ENCODE results near the gene BLMH.

The BLMH gene

DNA sequence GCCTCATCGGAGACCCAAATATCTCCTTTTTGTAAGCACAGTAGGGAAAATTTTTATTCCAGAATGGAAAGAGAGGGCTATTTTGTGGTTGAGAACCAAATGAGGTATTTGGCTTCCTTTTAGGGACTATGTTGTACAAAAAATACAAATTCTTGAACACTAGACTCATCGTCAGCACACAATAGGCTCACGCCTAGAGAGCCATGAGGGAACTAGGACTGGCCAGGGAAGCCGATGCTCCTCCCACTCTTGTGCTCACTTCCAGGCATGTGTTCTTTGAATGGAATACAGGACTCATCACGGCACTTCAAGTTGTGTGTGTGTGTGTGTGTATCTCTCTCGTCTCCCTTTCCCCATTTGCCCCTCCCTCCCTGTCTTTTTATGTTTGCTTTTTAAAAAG lies 17.8 kb upstream of the BLMH start:
- DNase-seq (ENCODE audit: extremely low read depth in 1 of 2, low read depth in 1 of 2) = no peak

DNA sequence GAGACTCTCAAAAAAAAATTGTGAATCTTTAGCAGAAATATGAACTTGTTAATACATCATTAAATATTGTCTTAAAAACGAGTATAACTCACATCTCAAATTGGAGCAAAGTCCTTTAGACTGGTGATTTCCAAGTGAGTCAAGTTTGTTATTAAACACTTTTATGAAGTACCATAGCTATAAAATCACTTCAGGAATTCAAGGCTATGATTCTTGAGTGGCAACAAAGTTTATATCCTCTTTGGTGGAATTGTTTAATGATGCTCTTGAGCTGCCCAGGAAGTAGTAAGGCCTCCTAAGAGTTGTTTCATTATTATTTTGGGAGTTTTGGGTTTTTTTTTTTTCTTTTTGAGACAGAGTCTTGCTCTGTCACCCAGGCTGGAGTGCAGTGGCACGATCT lies 16.7 kb upstream of the BLMH start:
- no peak for DNase-seq (ENCODE audit: extremely low read depth in 1 of 2, low read depth in 1 of 2)

DNA sequence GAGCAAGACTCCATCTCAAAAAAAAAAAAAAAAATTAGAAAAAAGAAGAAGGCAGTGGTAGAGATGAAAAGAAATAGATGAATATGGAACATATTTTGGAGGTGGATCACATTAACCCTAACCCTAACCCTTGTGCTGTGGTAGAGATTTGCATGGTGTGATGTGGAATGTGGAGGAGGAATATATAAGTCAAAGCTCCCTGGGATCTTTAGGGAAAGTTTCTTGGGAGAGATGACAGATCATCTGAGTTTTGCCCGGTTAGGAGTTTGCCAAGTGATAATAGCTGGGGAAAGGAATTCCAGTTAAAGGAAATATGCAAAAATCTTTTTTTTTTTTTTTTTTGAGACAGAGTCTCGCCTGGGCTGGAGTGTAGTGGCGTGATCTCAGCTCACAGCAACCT lies 13.0 kb upstream of the BLMH start:
- no peak for DNase-seq (ENCODE audit: extremely low read depth in 1 of 2, low read depth in 1 of 2)

DNA sequence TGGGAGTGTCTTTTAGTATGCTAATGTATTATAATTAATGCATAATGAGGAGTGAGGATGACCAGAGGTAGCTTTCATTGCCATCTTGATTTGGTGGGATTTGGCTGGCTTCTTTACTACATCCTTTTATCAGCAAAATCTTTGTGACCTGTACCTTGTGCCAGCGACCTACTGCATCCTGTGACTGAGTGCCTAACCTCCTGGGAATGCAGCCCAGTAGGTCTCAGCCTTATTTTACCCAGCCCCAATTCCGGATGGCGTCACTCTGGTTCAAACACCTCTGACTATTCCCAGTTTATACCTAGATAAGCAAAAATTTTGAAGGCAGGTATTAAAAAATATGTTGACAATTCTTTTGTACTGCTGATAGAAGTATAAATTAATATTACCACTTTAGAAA lies 10.5 kb upstream of the BLMH start:
- DNase-seq (ENCODE audit: extremely low read depth in 1 of 2, low read depth in 1 of 2) = no peak

DNA sequence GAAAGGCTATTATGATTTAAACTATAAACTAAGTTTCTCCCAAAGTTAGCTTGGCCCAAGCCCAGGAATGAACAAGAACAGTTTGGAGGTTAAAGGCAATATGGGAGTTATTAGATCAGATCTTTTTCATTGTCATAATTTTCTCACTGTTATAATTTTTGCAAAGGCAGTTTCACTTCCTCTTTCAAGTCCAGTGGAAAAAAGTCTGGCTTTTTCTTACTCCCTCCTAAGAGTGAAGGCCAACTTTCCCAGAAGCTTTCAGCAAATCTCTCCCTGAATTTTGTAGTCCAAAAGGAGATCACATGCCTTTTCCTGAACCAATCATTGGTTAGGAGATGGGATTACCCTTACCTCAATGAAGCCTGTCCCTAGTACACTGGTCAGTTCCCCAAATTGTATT lies 9.1 kb upstream of the BLMH start:
- no peak for DNase-seq (ENCODE audit: extremely low read depth in 1 of 2, low read depth in 1 of 2)

DNA sequence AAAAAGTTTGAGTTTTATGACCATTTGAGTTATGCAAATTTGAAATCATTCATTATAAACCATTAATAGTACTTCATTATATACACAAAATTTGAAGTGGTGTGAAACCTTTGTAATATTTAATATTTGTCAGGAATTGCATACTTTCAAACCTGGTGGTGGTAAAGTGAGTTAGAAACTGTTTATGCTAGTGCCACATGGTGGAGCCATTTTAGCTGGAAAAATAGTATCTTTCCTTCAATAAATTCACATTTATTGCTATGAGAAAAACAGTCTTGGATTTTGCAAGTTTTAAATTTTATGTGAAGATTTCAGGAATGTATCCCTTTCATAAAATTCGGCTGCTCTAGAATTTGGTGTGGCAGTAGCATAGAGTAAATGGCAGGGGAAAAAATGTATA lies 7.3 kb upstream of the BLMH start:
- DNase-seq (ENCODE audit: extremely low read depth in 1 of 2, low read depth in 1 of 2) = no peak

DNA sequence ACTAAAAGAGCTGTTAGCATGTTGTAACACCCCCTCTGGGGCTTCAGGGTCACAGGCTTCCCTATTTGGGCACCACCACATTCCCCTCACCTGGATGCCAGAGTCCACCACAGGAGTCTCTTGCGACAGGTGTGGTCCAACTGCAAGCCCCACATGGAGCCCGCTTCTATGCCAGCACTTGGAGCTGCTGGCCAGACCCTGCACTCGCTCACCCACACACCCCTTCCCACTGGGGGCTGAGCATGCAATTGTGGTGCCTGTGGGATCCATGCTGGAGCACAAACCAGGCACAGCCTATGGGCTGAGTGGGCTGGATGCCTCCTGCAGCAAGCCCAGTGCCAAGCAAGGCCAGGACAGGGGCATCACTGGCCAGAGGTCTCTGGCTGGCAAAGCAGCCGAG lies 6.0 kb upstream of the BLMH start:
- DNase-seq (ENCODE audit: extremely low read depth in 1 of 2, low read depth in 1 of 2) = no peak

DNA sequence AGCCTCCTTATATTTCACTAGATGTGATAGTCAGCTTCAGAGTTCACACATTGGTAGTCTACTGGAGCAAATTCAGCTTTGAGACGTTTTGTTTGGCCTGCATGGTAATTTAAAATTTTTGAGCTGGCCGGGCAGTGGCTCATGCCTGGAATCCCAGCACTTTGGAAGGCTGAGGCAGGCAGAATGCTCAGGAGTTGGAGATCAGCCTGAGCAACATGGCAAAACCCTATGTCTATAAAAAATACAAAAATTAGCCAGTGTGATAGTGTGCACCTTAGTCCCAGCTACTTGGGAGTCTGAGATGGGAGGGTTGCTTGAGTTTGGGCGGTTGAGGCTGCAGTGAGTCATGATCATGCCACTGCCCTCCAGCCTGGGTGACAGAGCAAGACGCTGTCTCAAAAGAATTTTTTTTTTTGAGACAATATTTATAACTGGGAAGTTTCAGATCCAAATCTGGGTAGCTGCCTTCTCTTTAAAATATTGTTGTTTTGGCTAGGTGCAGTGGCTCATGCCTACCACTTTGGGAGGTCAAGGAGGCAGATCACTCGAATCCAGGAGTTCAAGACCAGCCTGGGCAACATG lies 4.8 kb upstream of the BLMH start:
- DNase-seq (ENCODE audit: extremely low read depth in 1 of 2, low read depth in 1 of 2) = no peak

DNA sequence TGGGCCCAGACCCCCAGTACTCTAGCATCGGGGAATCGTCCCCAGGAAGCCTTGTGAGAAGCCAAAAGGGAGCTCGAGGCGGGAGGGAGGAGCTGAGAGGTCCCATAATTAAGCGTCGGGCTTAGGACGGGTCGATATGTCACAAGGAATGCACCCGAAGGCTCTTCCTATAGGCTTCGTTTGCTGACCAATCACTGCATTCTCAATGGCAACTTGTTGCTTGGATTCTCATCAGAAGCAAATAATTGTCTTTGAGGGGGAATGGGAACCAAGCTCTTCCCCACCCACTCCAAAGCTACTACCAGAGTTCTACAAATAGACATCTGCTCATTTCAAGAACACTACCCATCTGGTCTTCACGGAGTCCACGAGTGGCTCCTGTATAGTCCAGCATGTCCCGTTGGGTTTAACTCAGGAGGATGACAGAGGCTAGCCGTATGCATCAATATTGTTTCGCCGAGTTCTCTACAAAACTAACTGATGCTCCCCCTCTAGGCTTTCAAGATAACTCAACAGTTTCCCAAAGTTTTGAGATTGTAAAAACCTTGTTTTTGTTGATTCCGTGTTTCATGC lies 628 bp upstream of the BLMH start:
- no peak for DNase-seq (ENCODE audit: extremely low read depth in 1 of 2, low read depth in 1 of 2)

DNA sequence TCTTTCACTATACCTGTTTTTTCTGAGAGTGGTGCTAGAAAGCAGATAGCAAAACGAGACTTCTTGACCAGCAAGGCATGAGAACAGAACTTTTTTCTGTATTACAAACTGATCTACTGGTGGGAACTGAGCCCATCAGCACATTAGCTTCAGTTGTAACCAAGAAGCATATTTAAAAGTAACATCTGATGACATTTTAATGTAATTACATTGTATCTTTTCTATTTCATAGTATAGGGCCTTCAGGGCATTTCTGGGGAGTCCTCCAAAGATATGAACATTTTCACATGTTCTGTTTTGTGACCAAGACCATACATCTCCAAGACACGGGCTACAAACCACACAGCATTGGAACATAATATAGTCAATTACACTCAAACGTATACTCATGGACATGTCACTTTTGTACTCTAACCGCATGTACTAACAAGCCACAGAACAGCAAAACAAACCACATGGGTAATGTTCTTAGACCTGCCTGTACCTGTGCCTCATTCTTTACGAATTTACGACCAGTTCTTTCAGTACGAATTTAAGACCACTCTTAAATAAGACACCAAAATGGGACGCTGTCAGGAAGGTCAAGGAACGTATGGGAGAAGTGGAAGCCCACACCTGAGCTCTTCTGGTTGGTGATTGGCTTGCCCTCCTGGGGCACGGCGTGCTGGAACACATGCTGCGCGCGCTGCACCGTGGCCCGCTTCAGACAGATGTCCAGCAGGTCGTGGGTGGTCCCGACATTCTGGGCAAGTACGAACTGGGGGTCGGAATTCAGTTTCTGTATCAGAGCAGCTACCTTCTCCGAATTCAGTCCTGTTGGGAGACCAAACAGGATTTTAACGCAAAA lies 825 bp downstream of the BLMH start:
- no peak for DNase-seq (ENCODE audit: extremely low read depth in 1 of 2, low read depth in 1 of 2)

DNA sequence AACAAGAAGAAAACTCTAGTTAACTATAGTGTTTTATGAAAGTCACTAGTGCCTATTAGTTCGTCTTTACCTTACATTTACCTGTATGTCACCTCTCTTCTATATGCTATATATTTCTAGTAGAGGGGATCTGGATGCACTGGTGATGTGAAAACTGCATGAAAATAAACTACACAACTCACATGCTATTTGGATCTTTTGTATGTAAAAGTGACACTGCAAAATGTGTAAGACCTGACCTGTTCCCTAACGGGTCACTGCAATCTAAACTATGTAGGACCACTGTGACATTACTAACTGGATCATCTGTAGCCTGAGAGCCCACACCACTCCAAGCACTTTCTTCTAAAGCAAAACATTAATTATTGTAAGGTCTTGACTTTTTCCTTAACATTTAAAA lies 1.7 kb downstream of the BLMH start:
- no peak for DNase-seq (ENCODE audit: extremely low read depth in 1 of 2, low read depth in 1 of 2)

DNA sequence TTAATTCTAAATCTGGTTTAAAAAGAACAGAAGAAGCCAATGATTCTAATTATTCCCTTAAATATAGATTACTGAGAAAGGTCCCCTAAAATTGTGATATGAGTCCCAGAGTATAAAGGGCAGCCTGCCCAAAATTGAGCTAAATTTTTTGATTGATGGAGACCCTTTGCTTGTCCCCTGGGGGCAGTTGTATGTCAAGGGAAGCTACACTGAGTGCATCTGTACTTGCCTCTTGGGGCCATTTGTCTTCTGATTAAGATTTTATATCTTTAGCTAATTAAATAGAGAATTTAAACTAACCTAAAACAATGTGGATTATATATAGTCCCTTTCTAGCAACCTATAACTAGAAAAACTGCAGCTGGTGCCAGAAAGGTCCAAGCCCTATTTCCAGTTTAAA lies 12.6 kb downstream of the BLMH start:
- DNase-seq (ENCODE audit: extremely low read depth in 1 of 2, low read depth in 1 of 2) = no peak

DNA sequence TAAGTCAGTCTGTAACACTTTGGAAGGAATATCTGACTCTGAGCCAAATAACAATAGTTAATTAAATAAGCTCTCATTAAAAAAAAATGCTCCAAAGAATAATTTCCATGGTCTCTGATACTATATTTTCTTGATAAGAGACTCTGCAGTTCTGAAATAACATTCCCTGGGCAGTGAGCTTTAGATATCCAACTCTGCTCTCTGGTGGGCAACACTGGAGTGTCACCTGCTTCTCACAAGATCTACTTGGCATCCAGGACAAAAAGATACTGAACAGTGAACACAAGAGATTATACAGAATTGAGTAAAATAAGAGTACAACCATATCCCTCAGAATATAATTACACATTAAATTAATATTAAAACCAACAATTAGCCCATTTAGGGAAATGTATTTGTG lies 13.7 kb downstream of the BLMH start:
- DNase-seq (ENCODE audit: extremely low read depth in 1 of 2, low read depth in 1 of 2) = no peak

DNA sequence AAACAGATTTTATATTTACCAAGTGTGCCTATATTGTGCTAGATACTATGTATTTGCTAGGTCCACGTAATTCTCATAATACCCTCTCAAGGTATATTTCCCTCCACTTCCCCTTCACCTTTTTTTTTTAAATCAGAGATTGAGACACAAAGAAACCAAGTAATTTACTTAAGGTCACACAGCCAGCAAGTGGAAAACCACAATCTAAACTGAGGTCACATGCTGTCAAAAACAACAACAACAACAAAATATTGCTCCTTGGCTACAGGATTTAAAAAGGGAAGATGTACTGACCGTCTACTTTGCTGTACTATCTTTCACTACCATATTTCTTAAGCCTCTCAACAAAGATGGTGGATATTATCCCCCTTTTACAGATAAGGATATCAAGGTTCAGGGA lies 15.8 kb downstream of the BLMH start:
- no peak for DNase-seq (ENCODE audit: extremely low read depth in 1 of 2, low read depth in 1 of 2)

DNA sequence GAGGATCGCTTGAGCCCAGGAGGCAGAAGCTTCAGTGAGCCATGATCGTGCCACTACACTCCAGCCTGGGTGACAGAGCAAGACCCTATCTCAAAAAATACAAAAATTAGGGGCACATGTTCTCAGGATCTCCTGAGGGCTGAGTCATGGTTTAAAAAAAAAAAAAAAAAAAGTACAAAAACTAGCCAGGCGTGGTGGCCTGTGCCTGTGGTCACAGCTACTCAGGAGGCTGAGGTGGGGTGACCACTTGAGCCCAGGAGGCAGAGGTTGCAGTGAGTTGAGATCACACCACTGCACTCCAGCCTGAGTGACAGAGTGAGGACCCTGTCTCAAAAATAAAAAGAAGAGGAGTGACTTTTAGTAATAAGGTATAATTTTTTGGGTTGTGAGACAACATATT lies 16.9 kb downstream of the BLMH start:
- no peak for DNase-seq (ENCODE audit: extremely low read depth in 1 of 2, low read depth in 1 of 2)

DNA sequence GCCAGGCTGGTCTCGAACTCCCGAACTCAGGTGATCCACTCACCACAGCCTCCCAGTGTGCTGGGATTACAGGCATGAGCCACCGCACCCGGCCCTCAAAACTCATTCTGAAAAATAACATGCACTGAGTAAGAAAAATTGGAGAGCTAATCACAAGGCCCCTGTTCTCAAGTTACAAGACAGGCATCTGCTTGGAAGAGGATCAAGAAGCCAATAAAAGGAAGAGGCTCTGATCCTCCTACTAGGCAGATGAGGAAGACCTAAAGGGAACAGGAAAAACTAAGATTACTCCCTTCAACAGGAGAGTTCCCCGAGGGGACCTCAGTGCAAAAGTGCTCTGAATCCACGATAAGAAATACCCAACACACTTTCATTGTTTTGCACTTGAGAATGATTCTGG lies 18.4 kb downstream of the BLMH start:
- no peak for DNase-seq (ENCODE audit: extremely low read depth in 1 of 2, low read depth in 1 of 2)

DNA sequence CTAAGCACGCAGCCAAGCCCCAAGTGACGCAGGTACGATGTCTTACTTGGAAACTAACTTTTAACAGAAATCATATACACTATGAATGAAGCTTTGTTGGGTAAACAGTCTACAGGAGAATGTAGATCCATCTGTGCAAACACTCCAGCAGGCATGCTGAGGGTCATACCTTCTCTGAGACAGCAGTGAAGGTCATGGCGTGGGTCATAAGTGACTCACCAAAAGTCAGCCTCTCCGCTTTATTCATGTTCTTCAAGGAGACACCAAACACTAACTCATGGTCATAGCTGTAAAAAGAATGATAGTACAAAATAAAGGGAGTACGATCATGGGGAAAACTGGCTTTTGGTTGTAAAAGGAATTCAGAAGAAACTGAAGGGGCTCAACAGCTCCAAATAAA lies 20.6 kb downstream of the BLMH start:
- DNase-seq (ENCODE audit: extremely low read depth in 1 of 2, low read depth in 1 of 2) = no peak

DNA sequence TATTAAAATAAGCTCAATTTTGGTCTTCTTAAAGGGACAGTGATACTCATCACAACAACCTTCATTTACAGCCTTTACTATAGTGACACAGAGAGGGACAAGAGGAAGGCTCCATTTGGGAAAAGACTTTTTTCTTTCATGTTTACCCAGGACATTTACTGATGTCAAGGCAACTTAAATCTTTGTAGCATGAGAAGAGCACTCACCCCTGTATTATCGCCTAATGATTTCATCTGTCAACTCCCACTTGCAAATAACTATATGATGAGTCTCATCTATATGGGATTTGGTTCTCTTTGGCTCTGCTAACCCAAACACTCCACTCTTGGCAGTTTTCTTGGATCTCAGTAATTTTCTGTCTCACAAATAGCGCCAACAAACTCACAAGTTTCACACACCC lies 24.1 kb downstream of the BLMH start:
- no peak for DNase-seq (ENCODE audit: extremely low read depth in 1 of 2, low read depth in 1 of 2)

DNA sequence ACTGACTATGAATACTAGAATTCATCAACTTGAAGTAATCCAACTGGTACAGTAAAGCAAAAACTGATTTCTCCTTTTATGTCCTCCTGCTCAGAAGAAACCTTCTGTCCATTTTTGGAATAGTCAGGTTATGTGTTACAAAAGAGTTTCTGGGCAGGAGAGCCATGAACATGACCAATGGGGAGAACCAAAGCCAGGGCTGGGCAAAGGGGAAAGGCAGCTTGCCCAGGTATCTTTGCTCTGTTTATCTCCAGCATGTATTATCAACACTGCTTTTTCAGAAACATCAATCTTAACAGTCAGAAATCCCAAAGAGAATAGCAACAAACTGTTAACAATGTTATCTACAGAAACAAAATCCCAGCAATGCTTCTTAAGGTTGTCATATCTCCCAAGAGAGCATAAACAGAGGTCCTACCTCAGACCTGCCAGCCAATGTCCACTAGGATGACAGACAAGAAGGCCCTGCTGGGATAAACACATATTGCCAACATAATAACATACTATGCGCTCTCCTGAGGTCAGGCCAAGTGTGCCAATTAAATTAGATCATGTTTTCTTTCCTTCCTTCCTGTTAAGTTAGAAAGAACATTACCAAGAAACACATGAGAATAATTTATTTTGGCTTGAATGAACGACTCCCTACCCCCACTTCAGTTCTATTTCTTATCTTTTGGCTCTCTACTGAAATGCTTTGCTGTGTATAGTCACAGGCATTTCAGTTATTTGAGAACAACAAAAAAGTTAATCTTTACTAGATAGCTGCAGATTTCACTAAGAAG lies 28.0 kb downstream of the BLMH start:
- DNase-seq (ENCODE audit: extremely low read depth in 1 of 2, low read depth in 1 of 2) = no peak

DNA sequence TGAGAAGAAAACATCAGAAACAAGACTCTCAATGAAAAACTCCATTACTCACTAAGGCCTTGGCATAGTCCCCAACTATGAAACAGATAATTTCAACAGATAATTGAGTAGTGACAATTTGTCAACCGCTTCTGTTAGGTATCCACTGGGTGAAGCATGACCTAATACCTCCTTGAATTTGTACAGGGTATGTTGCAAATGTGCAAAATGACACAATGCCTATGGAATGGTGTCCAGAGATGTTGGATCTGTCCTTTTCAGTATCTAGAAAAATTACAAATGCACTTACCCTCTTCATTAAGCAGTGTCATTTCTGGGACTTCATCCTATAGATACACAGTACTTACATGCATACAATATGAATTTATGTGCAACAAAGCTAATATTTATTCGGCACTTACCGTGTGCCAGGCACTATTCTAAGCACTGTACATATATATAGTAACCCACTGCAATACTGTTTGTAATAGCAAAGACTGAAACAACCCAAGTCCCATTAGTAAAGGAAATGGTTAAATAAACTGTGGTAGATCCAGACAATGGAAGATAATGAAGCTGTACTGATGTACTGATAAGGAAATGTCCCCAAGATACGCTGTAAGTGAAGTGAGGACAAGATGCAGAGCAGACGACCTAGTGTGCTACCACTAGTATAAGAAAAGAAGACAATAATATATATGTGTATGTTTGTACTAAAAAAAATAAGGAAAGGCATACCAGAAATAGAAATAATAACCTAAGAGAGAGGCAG lies 34.8 kb downstream of the BLMH start:
- DNase-seq (ENCODE audit: extremely low read depth in 1 of 2, low read depth in 1 of 2) = no peak

DNA sequence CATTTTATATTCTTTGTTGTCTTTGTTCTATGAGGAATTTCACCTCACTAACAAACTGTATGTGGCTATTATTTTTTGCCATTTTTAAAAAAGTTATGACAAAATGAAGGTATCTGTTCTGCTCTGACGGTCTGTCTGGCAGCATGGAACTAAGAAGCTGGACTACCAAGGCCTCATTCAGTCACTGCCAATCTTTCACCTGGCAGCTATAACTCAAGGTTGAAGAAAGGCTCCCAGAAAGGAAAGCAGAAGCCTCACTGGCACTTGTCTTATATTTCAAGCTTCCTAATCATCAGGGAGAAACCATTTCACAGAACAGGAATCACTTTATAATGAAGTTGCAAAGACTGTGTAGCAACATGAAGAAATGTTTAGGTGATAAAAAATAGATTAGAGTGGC lies 37.6 kb downstream of the BLMH start:
- no peak for DNase-seq (ENCODE audit: extremely low read depth in 1 of 2, low read depth in 1 of 2)
